ENCODE data around the gene MMP1. TPM values are rescaled to one million over a fixed set of nuclear protein-coding genes. Genes with fewer than 3 reads are reported as not detected.

MMP1 gene
- total RNA-seq, 1 experiment from 2014 or later: not detected

DNA sequence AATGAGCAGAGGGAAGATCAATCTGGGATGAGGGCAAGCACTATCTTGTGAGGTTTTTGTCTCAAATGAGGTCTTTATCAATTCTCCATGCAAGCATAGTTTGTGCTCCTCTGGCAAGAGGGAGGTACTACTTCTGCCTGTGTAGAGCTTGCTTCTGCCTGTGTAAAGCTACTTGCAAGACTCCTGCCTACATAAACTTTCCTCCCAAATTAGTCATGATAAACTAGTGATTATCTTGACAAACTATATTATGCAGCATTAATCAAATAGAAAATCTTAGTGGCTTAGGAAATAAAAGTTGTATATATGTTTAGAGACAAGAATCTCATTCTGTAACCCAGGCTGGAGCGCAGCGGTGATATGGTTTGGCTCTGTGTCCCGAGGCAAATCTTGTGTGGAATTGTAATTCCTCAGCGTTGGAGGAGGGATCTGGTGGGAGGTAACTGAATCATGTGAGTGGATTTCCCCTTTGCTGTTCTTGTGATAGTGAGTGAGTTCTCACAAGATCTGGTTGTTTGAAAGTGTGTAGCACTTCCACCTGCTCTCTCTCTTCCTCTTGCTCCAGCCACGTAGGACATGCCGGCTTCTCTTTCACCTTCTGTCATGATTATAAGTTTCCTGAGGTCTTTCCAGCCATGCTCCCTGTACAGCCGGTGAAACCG lies 9.5 kb downstream of the MMP1 start:
- no peaks in the 10 kb centered on the region for H3K36me3 Mint-ChIP-seq
- CTCF ChIA-PET: interaction anchor here (1.2 kb wide), 1 partner anchor 19 kb away, joined by 4 read pairs; no protein-coding TSS in a partner anchor
- H3K9me3 Mint-ChIP-seq: peaks cover 7% of the 10 kb centered on the region
- no peak for DNase-seq (ENCODE audit: low spot score)
- no peak overlapping the region for H3K4me3 Mint-ChIP-seq
- H3K27ac Mint-ChIP-seq: no peak overlapping the region
- no peak for ATAC-seq
- no peaks in the 10 kb centered on the region for H3K27me3 Mint-ChIP-seq (ENCODE audit: low read depth)
- no peaks in the 10 kb centered on the region for H3K4me1 Mint-ChIP-seq
- POLR2A ChIA-PET: no interaction called here
- TF ChIP-seq, protein P1, sequence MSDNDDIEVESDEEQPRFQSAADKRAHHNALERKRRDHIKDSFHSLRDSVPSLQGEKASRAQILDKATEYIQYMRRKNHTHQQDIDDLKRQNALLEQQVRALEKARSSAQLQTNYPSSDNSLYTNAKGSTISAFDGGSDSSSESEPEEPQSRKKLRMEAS (CRISPR knock-in tag; IDR thresholded peaks at IDR 0.05): no peak
- TF ChIP-seq NR2C2 (CRISPR knock-in tag; IDR thresholded peaks at IDR 0.05): no peak
- TF ChIP-seq, protein P2, sequence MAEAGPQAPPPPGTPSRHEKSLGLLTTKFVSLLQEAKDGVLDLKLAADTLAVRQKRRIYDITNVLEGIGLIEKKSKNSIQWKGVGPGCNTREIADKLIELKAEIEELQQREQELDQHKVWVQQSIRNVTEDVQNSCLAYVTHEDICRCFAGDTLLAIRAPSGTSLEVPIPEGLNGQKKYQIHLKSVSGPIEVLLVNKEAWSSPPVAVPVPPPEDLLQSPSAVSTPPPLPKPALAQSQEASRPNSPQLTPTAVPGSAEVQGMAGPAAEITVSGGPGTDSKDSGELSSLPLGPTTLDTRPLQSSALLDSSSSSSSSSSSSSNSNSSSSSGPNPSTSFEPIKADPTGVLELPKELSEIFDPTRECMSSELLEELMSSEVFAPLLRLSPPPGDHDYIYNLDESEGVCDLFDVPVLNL (CRISPR knock-in tag; IDR thresholded peaks at IDR 0.05; ENCODE audit: borderline replicate concordance, low read depth): no peak
- TF ChIP-seq OVOL2 (CRISPR knock-in tag; IDR thresholded peaks at IDR 0.05; ENCODE audit: borderline replicate concordance): no peak
- TF ChIP-seq ZNF423 (CRISPR knock-in tag; IDR thresholded peaks at IDR 0.05): no peak
- TF ChIP-seq ESRRA (CRISPR knock-in tag; IDR thresholded peaks at IDR 0.05; ENCODE audit: borderline replicate concordance): no peak
- TF ChIP-seq CREM (CRISPR knock-in tag; IDR thresholded peaks at IDR 0.05): no peak

DNA sequence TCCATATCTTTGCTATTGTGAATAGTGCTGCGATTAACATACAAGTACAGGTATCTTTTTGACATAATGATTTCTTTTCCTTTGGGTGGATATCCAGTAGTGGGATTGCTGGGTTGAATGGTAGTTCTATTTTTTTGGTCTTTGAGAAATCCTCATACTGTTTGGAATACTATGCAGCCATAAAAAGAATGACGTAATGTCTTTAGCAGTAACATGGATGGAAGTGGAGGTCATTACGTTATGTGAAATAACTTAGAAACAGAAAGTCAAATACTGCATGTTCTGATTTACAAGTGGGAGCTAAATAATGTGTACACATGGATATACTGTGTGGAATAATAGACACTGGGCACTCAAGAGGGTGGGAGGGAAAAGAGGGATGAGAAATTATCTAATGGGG lies 13.6 kb downstream of the MMP1 start:
- H3K9me3 Mint-ChIP-seq: peaks cover 7% of the 10 kb centered on the region
- H3K36me3 Mint-ChIP-seq: no peaks in the 10 kb centered on the region
- H3K4me3 Mint-ChIP-seq: no peak overlapping the region
- TF ChIP-seq, protein P1 (CRISPR knock-in tag; IDR thresholded peaks at IDR 0.05): no peak
- TF ChIP-seq NR1H2 (CRISPR knock-in tag; IDR thresholded peaks at IDR 0.05) (no peak), TEAD1 (CRISPR knock-in tag; IDR thresholded peaks at IDR 0.05) (no peak), ATF1 (CRISPR knock-in tag; IDR thresholded peaks at IDR 0.05) (no peak), MYBL2 (CRISPR knock-in tag; IDR thresholded peaks at IDR 0.05) (no peak), ZNF121 (CRISPR knock-in tag; IDR thresholded peaks at IDR 0.05) (no peak), SMAD3 (CRISPR knock-in tag; IDR thresholded peaks at IDR 0.05; ENCODE audit: borderline replicate concordance) (no peak), ZNF396 (CRISPR knock-in tag; IDR thresholded peaks at IDR 0.05; ENCODE audit: borderline replicate concordance) (no peak)
- TF ChIP-seq, protein P3, sequence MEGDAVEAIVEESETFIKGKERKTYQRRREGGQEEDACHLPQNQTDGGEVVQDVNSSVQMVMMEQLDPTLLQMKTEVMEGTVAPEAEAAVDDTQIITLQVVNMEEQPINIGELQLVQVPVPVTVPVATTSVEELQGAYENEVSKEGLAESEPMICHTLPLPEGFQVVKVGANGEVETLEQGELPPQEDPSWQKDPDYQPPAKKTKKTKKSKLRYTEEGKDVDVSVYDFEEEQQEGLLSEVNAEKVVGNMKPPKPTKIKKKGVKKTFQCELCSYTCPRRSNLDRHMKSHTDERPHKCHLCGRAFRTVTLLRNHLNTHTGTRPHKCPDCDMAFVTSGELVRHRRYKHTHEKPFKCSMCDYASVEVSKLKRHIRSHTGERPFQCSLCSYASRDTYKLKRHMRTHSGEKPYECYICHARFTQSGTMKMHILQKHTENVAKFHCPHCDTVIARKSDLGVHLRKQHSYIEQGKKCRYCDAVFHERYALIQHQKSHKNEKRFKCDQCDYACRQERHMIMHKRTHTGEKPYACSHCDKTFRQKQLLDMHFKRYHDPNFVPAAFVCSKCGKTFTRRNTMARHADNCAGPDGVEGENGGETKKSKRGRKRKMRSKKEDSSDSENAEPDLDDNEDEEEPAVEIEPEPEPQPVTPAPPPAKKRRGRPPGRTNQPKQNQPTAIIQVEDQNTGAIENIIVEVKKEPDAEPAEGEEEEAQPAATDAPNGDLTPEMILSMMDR (IDR thresholded peaks at IDR 0.05): no peak
- TF ChIP-seq, protein P4, sequence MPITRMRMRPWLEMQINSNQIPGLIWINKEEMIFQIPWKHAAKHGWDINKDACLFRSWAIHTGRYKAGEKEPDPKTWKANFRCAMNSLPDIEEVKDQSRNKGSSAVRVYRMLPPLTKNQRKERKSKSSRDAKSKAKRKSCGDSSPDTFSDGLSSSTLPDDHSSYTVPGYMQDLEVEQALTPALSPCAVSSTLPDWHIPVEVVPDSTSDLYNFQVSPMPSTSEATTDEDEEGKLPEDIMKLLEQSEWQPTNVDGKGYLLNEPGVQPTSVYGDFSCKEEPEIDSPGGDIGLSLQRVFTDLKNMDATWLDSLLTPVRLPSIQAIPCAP (CRISPR knock-in tag; IDR thresholded peaks at IDR 0.05): no peak
- TF ChIP-seq, protein P5, sequence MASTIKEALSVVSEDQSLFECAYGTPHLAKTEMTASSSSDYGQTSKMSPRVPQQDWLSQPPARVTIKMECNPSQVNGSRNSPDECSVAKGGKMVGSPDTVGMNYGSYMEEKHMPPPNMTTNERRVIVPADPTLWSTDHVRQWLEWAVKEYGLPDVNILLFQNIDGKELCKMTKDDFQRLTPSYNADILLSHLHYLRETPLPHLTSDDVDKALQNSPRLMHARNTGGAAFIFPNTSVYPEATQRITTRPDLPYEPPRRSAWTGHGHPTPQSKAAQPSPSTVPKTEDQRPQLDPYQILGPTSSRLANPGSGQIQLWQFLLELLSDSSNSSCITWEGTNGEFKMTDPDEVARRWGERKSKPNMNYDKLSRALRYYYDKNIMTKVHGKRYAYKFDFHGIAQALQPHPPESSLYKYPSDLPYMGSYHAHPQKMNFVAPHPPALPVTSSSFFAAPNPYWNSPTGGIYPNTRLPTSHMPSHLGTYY (CRISPR knock-in tag; IDR thresholded peaks at IDR 0.05): no peak
- TF ChIP-seq, protein P6, sequence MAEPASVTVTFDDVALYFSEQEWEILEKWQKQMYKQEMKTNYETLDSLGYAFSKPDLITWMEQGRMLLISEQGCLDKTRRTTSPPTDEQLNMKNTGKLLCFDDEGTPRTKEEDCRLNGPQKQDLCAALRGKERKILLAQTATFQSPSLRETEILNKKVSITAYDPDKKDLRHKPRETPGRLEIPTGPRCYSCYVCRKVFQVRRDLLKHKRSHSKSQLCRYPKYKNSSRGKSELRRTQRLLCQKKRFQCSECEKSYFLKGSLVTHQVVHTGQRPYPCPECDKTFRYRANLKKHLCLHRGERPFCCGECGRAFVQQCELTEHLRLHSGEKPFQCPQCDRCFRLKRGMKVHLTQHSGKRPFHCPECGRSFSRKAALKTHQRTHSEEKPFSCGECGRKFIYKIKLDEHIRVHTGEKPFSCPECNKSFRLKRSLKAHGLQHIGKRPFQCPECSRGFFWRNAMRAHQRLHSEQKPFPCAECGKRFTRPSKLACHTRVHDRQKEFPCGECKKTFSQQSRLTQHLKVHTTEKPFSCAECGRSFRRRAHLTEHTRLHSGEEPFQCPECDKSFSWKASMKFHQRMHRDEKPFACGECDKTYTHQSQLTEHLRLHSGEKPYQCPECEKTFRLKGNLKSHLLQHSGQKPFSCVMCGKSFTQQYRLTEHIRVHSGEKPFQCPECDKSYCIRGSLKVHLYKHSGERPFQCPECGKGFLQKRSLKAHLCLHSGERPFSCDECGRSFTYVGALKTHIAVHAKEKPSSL (CRISPR knock-in tag; conservative IDR thresholded peaks at IDR 0.05): no peak
- TF ChIP-seq, protein P7, sequence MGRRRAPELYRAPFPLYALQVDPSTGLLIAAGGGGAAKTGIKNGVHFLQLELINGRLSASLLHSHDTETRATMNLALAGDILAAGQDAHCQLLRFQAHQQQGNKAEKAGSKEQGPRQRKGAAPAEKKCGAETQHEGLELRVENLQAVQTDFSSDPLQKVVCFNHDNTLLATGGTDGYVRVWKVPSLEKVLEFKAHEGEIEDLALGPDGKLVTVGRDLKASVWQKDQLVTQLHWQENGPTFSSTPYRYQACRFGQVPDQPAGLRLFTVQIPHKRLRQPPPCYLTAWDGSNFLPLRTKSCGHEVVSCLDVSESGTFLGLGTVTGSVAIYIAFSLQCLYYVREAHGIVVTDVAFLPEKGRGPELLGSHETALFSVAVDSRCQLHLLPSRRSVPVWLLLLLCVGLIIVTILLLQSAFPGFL (CRISPR knock-in tag; IDR thresholded peaks at IDR 0.05; ENCODE audit: borderline replicate concordance): no peak
- TF ChIP-seq, protein P8, sequence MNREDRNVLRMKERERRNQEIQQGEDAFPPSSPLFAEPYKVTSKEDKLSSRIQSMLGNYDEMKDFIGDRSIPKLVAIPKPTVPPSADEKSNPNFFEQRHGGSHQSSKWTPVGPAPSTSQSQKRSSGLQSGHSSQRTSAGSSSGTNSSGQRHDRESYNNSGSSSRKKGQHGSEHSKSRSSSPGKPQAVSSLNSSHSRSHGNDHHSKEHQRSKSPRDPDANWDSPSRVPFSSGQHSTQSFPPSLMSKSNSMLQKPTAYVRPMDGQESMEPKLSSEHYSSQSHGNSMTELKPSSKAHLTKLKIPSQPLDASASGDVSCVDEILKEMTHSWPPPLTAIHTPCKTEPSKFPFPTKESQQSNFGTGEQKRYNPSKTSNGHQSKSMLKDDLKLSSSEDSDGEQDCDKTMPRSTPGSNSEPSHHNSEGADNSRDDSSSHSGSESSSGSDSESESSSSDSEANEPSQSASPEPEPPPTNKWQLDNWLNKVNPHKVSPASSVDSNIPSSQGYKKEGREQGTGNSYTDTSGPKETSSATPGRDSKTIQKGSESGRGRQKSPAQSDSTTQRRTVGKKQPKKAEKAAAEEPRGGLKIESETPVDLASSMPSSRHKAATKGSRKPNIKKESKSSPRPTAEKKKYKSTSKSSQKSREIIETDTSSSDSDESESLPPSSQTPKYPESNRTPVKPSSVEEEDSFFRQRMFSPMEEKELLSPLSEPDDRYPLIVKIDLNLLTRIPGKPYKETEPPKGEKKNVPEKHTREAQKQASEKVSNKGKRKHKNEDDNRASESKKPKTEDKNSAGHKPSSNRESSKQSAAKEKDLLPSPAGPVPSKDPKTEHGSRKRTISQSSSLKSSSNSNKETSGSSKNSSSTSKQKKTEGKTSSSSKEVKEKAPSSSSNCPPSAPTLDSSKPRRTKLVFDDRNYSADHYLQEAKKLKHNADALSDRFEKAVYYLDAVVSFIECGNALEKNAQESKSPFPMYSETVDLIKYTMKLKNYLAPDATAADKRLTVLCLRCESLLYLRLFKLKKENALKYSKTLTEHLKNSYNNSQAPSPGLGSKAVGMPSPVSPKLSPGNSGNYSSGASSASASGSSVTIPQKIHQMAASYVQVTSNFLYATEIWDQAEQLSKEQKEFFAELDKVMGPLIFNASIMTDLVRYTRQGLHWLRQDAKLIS (CRISPR knock-in tag; IDR thresholded peaks at IDR 0.05; ENCODE audit: borderline replicate concordance): no peak
- ChIA-PET CTCF (interaction anchor here (0.8 kb wide), 1 partner anchor 157 kb away, joined by 3 read pairs; no protein-coding TSS in a partner anchor), POLR2A (no interaction called here)
- no peak for DNase-seq (ENCODE audit: low spot score)
- H3K4me1 Mint-ChIP-seq: peaks cover 17% of the 10 kb centered on the region
- no peaks in the 10 kb centered on the region for H3K27me3 Mint-ChIP-seq (ENCODE audit: low read depth)
- no peak for ATAC-seq
- no peak overlapping the region for H3K27ac Mint-ChIP-seq

Measured in WTC11 (cell line).